SU-DHL-6 (cell line): ENCODE data around the gene ELAVL3.

ENCODE experiments used
- EZH2phosphoT487 ChIP-seq: fragments of 200-600 bp; sonication (generic), shearing (Covaris generic); conservative IDR thresholded peaks from 2 replicates; pipeline ENCODE4 v1.6.1; 2018; ENCODE audit warnings: mild to moderate bottlenecking, antibody characterized with exemption, low read length, moderate library complexity, mixed read lengths
- TF ChIP-seq, protein P1 (sequence below): fragments of 200-600 bp; sonication (generic); IDR thresholded peaks from one replicate; pipeline ENCODE4 v1.5.1; 2017; ENCODE audit warnings: antibody characterized with exemption, mild to moderate bottlenecking, low read length, moderate library complexity; ENCODE audit not compliant: insufficient read depth, poor library complexity, severe bottlenecking

DNA sequence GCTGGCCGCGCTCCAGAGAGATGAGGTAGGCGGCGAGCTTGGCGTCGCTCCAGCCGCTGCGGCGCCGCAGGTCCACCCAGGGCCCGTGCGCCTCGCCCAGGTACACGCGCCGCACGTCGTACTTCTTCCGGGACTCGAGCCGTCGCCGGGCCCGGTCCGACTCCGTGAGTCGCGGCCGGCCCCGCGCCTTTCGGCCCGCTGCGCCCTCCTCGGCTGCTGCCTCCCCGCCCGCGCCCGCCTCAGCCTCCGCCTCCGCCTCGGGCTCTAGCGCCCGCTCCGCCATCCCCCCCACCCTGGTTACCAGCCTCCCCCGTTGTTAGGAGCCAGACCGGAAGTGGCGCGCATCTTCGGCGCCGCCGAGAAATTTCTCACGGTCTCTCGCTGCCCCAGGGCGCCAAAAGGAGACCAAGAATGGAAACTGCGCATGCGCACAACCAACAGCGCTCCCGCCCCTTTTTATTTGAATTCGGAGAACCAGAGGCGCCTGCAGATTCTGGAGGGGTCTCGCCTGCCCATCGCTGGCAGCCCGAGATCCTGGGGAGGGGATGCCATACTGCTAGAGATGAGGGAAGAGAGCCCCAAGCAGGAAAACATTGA lies 24.8 kb upstream of the ELAVL3 start, which contains the start of gene ZNF653:
- TF ChIP-seq, protein P1, sequence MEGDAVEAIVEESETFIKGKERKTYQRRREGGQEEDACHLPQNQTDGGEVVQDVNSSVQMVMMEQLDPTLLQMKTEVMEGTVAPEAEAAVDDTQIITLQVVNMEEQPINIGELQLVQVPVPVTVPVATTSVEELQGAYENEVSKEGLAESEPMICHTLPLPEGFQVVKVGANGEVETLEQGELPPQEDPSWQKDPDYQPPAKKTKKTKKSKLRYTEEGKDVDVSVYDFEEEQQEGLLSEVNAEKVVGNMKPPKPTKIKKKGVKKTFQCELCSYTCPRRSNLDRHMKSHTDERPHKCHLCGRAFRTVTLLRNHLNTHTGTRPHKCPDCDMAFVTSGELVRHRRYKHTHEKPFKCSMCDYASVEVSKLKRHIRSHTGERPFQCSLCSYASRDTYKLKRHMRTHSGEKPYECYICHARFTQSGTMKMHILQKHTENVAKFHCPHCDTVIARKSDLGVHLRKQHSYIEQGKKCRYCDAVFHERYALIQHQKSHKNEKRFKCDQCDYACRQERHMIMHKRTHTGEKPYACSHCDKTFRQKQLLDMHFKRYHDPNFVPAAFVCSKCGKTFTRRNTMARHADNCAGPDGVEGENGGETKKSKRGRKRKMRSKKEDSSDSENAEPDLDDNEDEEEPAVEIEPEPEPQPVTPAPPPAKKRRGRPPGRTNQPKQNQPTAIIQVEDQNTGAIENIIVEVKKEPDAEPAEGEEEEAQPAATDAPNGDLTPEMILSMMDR = no peak
- TF ChIP-seq EZH2phosphoT487 = no peak
